ENCODE measurements around the gene AP2A1.
A peak's percentile ranks its signal among the peaks of the same experiment; 100 is the strongest.
"Not testable (repeated sequence)": the region's sequence is repeated elsewhere in the genome, so short reads cannot be mapped to it uniquely, and the experiment has no call there.

Gene AP2A1

GRCh38 chr19:49809160-49809940 lies 42.5 kb downstream of the AP2A1 start:
- peak overlapping the region; percentile 70 for H3K4me3 ChIP-seq (ENCODE audit: low read depth, low read length)
- H3K27me3 ChIP-seq (ENCODE audit: control insufficient read depth, insufficient read depth, low read length) = no peaks in the 10 kb centered on the region
- no peak overlapping the region for H3K9ac ChIP-seq (ENCODE audit: low read depth, low read length)
- H3K36me3 ChIP-seq (ENCODE audit: control insufficient read depth, insufficient read depth, low read length) = peaks cover 6% of the 10 kb centered on the region
- no peaks in the 10 kb centered on the region for H3K9me3 ChIP-seq (ENCODE audit: control insufficient read depth, insufficient read depth, low read length)
- H3K4me1 ChIP-seq (ENCODE audit: control insufficient read depth, insufficient read depth, low read length) = peaks cover 5% of the 10 kb centered on the region

- Histone ChIP-seq H3K4me3 (ENCODE audit: low read depth, low read length) (no peak overlapping the region), H3K9me3 (ENCODE audit: control insufficient read depth, insufficient read depth, low read length) (no peaks in the 10 kb centered on the region), H3K4me1 (ENCODE audit: control insufficient read depth, insufficient read depth, low read length) (peaks cover 5% of the 10 kb centered on the region), H3K27me3 (ENCODE audit: control insufficient read depth, insufficient read depth, low read length) (no peaks in the 10 kb centered on the region), H3K36me3 (ENCODE audit: control insufficient read depth, insufficient read depth, low read length) (peaks cover 6% of the 10 kb centered on the region), H3K9ac (ENCODE audit: low read depth, low read length) (no peak overlapping the region)
Measured at GRCh38 chr19:49809941-49810389, 43.2 kb downstream of the AP2A1 start.

- Histone ChIP-seq H3K4me1 (ENCODE audit: control insufficient read depth, insufficient read depth, low read length) (peaks cover 5% of the 10 kb centered on the region), H3K27me3 (ENCODE audit: control insufficient read depth, insufficient read depth, low read length) (no peaks in the 10 kb centered on the region), H3K9me3 (ENCODE audit: control insufficient read depth, insufficient read depth, low read length) (no peaks in the 10 kb centered on the region), H3K9ac (ENCODE audit: low read depth, low read length) (no peak overlapping the region), H3K36me3 (ENCODE audit: control insufficient read depth, insufficient read depth, low read length) (peaks cover 4% of the 10 kb centered on the region), H3K4me3 (ENCODE audit: low read depth, low read length) (no peak overlapping the region)
Measured at GRCh38 chr19:49811328-49811727, 44.5 kb downstream of the AP2A1 start.

- Histone ChIP-seq H3K4me3 (ENCODE audit: low read depth, low read length) (peak overlapping the region; percentile 83), H3K9me3 (ENCODE audit: control insufficient read depth, insufficient read depth, low read length) (no peaks in the 10 kb centered on the region), H3K36me3 (ENCODE audit: control insufficient read depth, insufficient read depth, low read length) (no peaks in the 10 kb centered on the region), H3K9ac (ENCODE audit: low read depth, low read length) (peak overlapping the region; percentile 4), H3K4me1 (ENCODE audit: control insufficient read depth, insufficient read depth, low read length) (peaks cover 5% of the 10 kb centered on the region), H3K27me3 (ENCODE audit: control insufficient read depth, insufficient read depth, low read length) (no peaks in the 10 kb centered on the region)
Measured at GRCh38 chr19:49812452-49812996, 45.7 kb downstream of the AP2A1 start.

- peak within 1 kb of the TSS; percentile 83 for H3K4me3 ChIP-seq (ENCODE audit: low read depth, low read length)
- H3K4me1 ChIP-seq (ENCODE audit: control insufficient read depth, insufficient read depth, low read length) = peaks cover 5% of the 10 kb centered on the region
- H3K27me3 ChIP-seq (ENCODE audit: control insufficient read depth, insufficient read depth, low read length) = no peaks in the 10 kb centered on the region
- H3K9me3 ChIP-seq (ENCODE audit: control insufficient read depth, insufficient read depth, low read length) = no peaks in the 10 kb centered on the region
- peak within 1 kb of the TSS; percentile 39 for H3K9ac ChIP-seq (ENCODE audit: low read depth, low read length)
- no peaks in the 10 kb centered on the region for H3K36me3 ChIP-seq (ENCODE audit: control insufficient read depth, insufficient read depth, low read length)
Measured at GRCh38 chr19:49812997-49813861, 46.4 kb downstream of the AP2A1 start, which contains the start of gene FUZ. TSS of gene FUZ (minus strand) at chr19:49813292. CDS start at chr19:49813106, 186 bp downstream.

GRCh38 chr19:49814010-49814409 lies 47.2 kb downstream of the AP2A1 start:
- no peaks in the 10 kb centered on the region for H3K36me3 ChIP-seq (ENCODE audit: control insufficient read depth, insufficient read depth, low read length)
- no peaks in the 10 kb centered on the region for H3K27me3 ChIP-seq (ENCODE audit: control insufficient read depth, insufficient read depth, low read length)
- peaks cover 5% of the 10 kb centered on the region for H3K4me1 ChIP-seq (ENCODE audit: control insufficient read depth, insufficient read depth, low read length)
- H3K9ac ChIP-seq (ENCODE audit: low read depth, low read length) = no peak overlapping the region
- H3K9me3 ChIP-seq (ENCODE audit: control insufficient read depth, insufficient read depth, low read length) = no peaks in the 10 kb centered on the region
- H3K4me3 ChIP-seq (ENCODE audit: low read depth, low read length) = no peak overlapping the region

DNA sequence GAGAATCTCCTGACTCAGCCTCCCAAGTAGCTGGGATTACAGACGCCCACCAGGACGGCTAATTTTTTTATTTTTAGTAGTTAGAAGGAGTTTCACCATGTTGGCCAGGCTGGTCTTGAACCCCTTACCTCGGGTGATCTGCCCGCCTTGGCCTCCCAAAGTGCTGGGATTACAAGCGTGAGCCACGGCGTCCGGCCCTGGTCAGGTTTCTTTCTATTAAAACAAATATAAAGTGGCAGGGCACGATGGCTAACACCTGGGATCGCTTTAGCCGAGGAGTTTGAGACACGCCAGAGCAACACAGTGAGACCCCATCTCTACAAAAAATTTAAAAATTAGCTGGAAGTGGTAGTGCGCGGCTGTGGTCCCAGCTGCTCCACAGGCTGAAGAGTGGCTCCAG lies 49.8 kb downstream of the AP2A1 start:
- no peaks in the 10 kb centered on the region for H3K36me3 ChIP-seq (ENCODE audit: control insufficient read depth, insufficient read depth, low read length)
- H3K27me3 ChIP-seq (ENCODE audit: control insufficient read depth, insufficient read depth, low read length) = no peaks in the 10 kb centered on the region
- no peak overlapping the region for H3K9ac ChIP-seq (ENCODE audit: low read depth, low read length)
- no peaks in the 10 kb centered on the region for H3K9me3 ChIP-seq (ENCODE audit: control insufficient read depth, insufficient read depth, low read length)
- no peak overlapping the region for H3K4me3 ChIP-seq (ENCODE audit: low read depth, low read length)
- H3K4me1 ChIP-seq (ENCODE audit: control insufficient read depth, insufficient read depth, low read length) = no peaks in the 10 kb centered on the region

DNA sequence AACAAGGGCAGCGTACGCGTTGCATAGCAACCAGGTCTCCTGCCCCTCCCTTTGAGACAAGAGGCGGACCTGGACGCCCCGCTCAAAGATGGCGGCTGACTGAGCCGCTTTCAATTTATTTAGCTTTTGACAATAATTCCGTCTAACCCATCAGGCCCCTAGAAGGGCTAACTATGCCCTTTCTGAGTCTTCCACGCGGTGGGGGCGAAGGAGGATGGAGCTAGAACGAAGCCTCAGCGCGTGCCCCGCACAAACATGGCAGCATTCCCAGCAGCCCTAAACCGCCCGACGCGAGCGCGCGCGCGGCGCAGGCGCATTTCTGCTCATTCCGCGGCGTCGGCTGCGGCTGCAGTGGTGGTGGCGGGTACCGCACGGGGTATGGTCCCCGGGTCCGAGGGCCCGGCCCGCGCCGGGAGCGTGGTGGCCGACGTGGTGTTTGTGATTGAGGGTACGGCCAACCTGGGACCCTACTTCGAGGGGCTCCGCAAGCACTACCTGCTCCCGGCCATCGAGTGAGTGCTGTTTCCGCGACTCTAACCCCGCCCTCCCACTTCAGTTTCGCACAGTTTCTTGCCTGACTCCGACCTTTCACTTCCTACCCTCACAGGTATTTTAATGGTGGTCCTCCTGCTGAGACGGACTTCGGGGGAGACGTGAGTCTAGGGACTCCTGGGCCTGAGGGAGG lies 51.3 kb downstream of the AP2A1 start, which contains the start of gene MED25:
MED25 (plus strand) TSS at position 326 of the 685 bp plus-strand sequence; CDS start at position 379, 53 bp downstream.
- Histone ChIP-seq H3K27me3 (ENCODE audit: control insufficient read depth, insufficient read depth, low read length) (no peaks in the 10 kb centered on the region), H3K36me3 (ENCODE audit: control insufficient read depth, insufficient read depth, low read length) (peaks cover 1% of the 10 kb centered on the region), H3K4me3 (ENCODE audit: low read depth, low read length) (peak within 1 kb of the TSS; percentile 79), H3K9ac (ENCODE audit: low read depth, low read length) (peak within 1 kb of the TSS; percentile 94), H3K4me1 (ENCODE audit: control insufficient read depth, insufficient read depth, low read length) (no peaks in the 10 kb centered on the region), H3K9me3 (ENCODE audit: control insufficient read depth, insufficient read depth, low read length) (no peaks in the 10 kb centered on the region)

DNA sequence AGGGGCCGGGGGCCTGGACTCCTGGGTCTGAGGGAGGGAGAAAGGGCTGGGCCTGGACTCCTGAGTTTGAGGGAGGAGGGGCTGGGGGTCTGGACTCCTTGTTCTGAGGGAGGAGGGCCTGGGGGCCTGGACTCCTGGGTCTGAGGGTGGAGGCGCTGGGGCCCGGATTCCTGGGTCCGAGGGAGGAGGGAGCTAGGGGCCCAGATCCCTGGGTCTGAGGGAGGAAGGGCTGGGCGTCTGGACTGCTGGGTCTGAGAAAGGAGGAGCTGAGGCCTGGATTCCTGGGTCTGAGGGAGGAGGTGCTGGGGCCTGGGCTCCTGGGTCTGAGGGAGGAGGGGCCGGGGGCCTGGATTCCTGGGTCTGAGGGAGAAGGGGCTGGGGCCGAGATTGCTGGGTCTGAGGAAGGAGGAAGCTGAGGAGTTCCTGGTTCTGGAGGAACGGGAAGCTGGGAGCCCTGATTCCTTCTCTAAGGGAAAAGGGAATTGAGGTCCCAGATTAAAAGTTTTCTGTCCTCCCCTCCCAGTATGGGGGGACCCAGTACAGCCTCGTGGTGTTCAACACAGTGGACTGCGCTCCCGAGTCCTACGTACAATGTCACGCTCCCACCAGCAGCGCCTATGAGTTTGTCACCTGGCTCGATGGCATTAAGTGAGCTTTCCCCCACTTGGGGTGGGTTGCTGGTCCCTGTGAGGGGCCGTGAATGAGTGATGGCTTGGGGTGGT lies 52.0 kb downstream of the AP2A1 start:
- H3K9me3 ChIP-seq (ENCODE audit: control insufficient read depth, insufficient read depth, low read length) = no peaks in the 10 kb centered on the region
- peaks cover 7% of the 10 kb centered on the region for H3K36me3 ChIP-seq (ENCODE audit: control insufficient read depth, insufficient read depth, low read length)
- H3K4me1 ChIP-seq (ENCODE audit: control insufficient read depth, insufficient read depth, low read length) = no peaks in the 10 kb centered on the region
- H3K9ac ChIP-seq (ENCODE audit: low read depth, low read length) = peak overlapping the region; percentile 94
- H3K4me3 ChIP-seq (ENCODE audit: low read depth, low read length) = peak overlapping the region; percentile 79
- H3K27me3 ChIP-seq (ENCODE audit: control insufficient read depth, insufficient read depth, low read length) = no peaks in the 10 kb centered on the region

DNA sequence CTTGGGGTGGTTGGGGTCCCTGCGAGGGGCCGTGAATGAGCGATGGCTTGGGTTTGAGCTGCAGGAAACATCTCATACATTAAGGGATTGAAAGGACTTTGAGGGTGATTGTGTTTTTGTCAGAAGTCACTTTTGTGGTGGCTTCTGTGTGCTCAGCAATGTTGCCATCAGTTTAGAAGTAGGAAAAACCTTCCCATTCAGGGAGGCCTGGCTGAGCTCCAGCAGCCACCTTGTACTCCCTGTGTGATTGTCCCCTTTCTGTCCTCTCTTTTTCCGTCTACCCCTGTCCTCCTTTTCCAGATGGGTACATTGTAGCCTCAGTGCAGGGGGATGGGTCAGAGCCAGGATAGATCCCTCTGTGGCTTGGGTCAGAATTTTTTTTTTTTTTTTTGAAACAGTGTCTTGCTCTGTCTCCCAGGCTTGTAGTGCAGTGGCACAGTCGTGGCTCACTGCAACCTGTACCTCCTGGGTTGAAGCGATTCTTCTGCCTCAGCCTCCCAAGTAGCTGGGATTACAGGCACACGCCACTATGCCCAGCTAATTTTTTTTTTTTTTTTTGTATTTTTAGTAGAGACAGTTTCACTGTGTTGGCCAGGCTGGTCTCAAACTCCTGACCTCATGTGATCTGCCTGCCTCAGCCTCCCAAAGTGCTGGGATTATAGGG lies 52.8 kb downstream of the AP2A1 start:
- H3K4me1 ChIP-seq (ENCODE audit: control insufficient read depth, insufficient read depth, low read length); H3K9ac ChIP-seq (ENCODE audit: low read depth, low read length); H3K36me3 ChIP-seq (ENCODE audit: control insufficient read depth, insufficient read depth, low read length); H3K27me3 ChIP-seq (ENCODE audit: control insufficient read depth, insufficient read depth, low read length); H3K9me3 ChIP-seq (ENCODE audit: control insufficient read depth, insufficient read depth, low read length): not testable (repeated sequence)
- H3K4me3 ChIP-seq (ENCODE audit: low read depth, low read length) = peak overlapping the region; percentile 79

Measured in iPS-15b (cell line).